HepG2 (cell line): Measurements from ENCODE around the gene LAMA5. TPM values are rescaled to one million over a fixed set of nuclear protein-coding genes. Genes with fewer than 3 reads are reported as not detected.

Source experiments
- AGO1 ChIP-seq: fragments of 200-400 bp; formaldehyde crosslinking; IDR thresholded peaks from 2 replicates; pipeline ENCODE4 v1.6.1; 2017; ENCODE audit warnings: mild to moderate bottlenecking, low read depth, low read length, moderate library complexity; ENCODE audit not compliant: poor library complexity, severe bottlenecking
- ATRX ChIP-seq: sonication (generic); formaldehyde crosslinking; IDR thresholded peaks from 2 replicates; pipeline ENCODE4 v1.4.0; 2020; ENCODE audit warnings: missing genetic modification reagents, borderline replicate concordance
- DPF2 ChIP-seq: sonication (generic); formaldehyde crosslinking; IDR thresholded peaks from 2 replicates; pipeline ENCODE4 v1.4.0; 2020; ENCODE audit warnings: mild to moderate bottlenecking, low read depth, missing genetic modification reagents, borderline replicate concordance
- GATAD2A ChIP-seq: IDR thresholded peaks from 2 replicates; pipeline ENCODE4 v1.6.1; 2016
- HMG20B ChIP-seq: conservative IDR thresholded peaks from 2 replicates; pipeline ENCODE4 v1.6.1; 2016; ENCODE audit warnings: missing genetic modification reagents, missing compliant biosample characterization
- PHF8 ChIP-seq: sonication (generic); formaldehyde crosslinking; IDR thresholded peaks from 2 replicates; pipeline ENCODE4 v1.5.0; 2020; ENCODE audit warnings: missing genetic modification reagents
- ZFP36L2 ChIP-seq: sonication (generic); formaldehyde crosslinking; IDR thresholded peaks from 2 replicates; pipeline ENCODE4 v1.4.0; 2020; ENCODE audit warnings: missing genetic modification reagents
- ZNF10 ChIP-seq: sonication (generic); formaldehyde crosslinking; IDR thresholded peaks from 2 replicates; pipeline ENCODE4 v1.4.0; 2020; ENCODE audit warnings: mild to moderate bottlenecking, low read depth, missing genetic modification reagents, borderline replicate concordance
- ZNF124 ChIP-seq: sonication (generic); formaldehyde crosslinking; IDR thresholded peaks from 2 replicates; pipeline ENCODE4 v1.4.0; 2020; ENCODE audit warnings: missing genetic modification reagents
- ZNF382 ChIP-seq: sonication (generic); formaldehyde crosslinking; IDR thresholded peaks from 2 replicates; pipeline ENCODE4 v1.5.0; 2020; ENCODE audit warnings: missing genetic modification reagents, mild to moderate bottlenecking, borderline replicate concordance
- ZNF543 ChIP-seq: sonication (generic); formaldehyde crosslinking; IDR thresholded peaks from 2 replicates; pipeline ENCODE4 v1.4.0; 2020; ENCODE audit warnings: mild to moderate bottlenecking, missing genetic modification reagents
- polyA plus RNA-seq, 8 experiments: library from polyadenylated mRNA; depleted of rRNA in 3 of 8; stranded (reverse) in 7 of 8; unstranded in 1 of 8; fragments of >200 nt; fragmentation: Illumina TruSeq in 4 of 8; extraction: Trizol in 4 of 8; gene quantifications; 2 replicates each; pipeline versions ENCODE4 v1.2.1 to v1.2.3, GENCODE V29; 2011 to 2016; ENCODE audit warnings: low read depth in 4 of 8, missing spikeins in 1 of 8, mixed read lengths in 1 of 8; ENCODE audit not compliant: insufficient read depth in 1 of 8
- total RNA-seq, 5 experiments: library from RNA; depleted of rRNA; stranded (reverse); fragments of >200 nt; fragmentation: Illumina TruSeq; extraction: Trizol; gene quantifications; 2 replicates each; pipeline ENCODE4 v1.2.3, GENCODE V29; 2016; ENCODE audit warnings: low read depth in 1 of 5
- TF ChIP-seq, protein P1 (sequence below): sonication (generic); formaldehyde crosslinking; IDR thresholded peaks from 2 replicates; pipeline ENCODE4 v1.4.0; 2020; ENCODE audit warnings: mild to moderate bottlenecking, missing genetic modification reagents, borderline replicate concordance
- TF ChIP-seq, protein P2 (sequence below): sonication (generic); formaldehyde crosslinking; IDR thresholded peaks from 2 replicates; pipeline ENCODE4 v1.4.0; 2020; ENCODE audit warnings: mild to moderate bottlenecking, missing genetic modification reagents
- TF ChIP-seq, protein P3 (sequence below): sonication (generic); formaldehyde crosslinking; conservative IDR thresholded peaks from 2 replicates; pipeline ENCODE4 v1.8.0; 2022; ENCODE audit warnings: mild to moderate bottlenecking, moderate library complexity, missing genetic modification reagents

Gene LAMA5
- total and polyA plus RNA-seq, 2 of the 13 experiments (the other 11 are each of a cell fraction or from before 2014, with no cell fraction given) = 21.0 to 44.7 TPM

DNA sequence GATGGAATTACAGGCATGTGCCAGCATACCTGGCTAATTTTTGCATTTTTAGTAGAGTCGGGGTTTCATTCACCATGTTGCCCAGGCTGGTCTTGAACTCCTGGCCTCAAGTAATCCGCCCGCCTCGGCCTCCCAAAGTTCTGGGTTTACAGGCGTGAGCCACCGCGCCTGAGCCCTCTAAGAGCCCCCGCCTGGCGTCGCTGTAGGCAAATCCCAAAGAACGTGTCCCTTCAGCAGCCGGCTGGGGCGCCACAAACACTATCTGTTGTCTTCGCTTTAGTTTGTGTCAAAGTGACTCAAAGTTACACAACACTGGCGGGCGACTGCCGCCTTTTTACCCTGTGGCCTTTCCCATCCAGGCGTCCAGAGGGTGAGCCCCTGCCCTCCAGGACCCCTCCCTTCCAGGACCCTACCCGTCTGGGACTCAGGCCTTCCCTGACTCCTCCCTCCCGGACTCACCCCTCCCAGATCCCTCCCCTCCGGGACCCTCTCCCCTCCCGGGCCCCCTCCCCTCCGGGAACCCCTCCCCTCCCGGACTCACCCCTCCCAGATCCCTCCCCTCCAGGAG, 65.3 kb downstream of the LAMA5 start (continued):
- TF ChIP-seq, protein P1, sequence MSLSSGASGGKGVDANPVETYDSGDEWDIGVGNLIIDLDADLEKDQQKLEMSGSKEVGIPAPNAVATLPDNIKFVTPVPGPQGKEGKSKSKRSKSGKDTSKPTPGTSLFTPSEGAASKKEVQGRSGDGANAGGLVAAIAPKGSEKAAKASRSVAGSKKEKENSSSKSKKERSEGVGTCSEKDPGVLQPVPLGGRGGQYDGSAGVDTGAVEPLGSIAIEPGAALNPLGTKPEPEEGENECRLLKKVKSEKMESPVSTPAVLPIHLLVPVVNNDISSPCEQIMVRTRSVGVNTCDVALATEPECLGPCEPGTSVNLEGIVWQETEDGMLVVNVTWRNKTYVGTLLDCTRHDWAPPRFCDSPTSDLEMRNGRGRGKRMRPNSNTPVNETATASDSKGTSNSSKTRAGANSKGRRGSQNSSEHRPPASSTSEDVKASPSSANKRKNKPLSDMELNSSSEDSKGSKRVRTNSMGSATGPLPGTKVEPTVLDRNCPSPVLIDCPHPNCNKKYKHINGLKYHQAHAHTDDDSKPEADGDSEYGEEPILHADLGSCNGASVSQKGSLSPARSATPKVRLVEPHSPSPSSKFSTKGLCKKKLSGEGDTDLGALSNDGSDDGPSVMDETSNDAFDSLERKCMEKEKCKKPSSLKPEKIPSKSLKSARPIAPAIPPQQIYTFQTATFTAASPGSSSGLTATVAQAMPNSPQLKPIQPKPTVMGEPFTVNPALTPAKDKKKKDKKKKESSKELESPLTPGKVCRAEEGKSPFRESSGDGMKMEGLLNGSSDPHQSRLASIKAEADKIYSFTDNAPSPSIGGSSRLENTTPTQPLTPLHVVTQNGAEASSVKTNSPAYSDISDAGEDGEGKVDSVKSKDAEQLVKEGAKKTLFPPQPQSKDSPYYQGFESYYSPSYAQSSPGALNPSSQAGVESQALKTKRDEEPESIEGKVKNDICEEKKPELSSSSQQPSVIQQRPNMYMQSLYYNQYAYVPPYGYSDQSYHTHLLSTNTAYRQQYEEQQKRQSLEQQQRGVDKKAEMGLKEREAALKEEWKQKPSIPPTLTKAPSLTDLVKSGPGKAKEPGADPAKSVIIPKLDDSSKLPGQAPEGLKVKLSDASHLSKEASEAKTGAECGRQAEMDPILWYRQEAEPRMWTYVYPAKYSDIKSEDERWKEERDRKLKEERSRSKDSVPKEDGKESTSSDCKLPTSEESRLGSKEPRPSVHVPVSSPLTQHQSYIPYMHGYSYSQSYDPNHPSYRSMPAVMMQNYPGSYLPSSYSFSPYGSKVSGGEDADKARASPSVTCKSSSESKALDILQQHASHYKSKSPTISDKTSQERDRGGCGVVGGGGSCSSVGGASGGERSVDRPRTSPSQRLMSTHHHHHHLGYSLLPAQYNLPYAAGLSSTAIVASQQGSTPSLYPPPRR (CRISPR knock-in tag) = peak; percentile 84
- no peak for TF ChIP-seq AGO1
- TF ChIP-seq DPF2 = no peak; the same call in 1 of the 2 replicates
- peak; percentile 81; the same call in 1 of the 2 replicates for TF ChIP-seq HMG20B (CRISPR knock-in tag)
- TF ChIP-seq, protein P2, sequence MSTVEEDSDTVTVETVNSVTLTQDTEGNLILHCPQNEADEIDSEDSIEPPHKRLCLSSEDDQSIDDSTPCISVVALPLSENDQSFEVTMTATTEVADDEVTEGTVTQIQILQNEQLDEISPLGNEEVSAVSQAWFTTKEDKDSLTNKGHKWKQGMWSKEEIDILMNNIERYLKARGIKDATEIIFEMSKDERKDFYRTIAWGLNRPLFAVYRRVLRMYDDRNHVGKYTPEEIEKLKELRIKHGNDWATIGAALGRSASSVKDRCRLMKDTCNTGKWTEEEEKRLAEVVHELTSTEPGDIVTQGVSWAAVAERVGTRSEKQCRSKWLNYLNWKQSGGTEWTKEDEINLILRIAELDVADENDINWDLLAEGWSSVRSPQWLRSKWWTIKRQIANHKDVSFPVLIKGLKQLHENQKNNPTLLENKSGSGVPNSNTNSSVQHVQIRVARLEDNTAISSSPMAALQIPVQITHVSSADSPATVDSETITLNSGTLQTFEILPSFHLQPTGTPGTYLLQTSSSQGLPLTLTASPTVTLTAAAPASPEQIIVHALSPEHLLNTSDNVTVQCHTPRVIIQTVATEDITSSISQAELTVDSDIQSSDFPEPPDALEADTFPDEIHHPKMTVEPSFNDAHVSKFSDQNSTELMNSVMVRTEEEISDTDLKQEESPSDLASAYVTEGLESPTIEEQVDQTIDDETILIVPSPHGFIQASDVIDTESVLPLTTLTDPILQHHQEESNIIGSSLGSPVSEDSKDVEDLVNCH (CRISPR knock-in tag) = peak; percentile 36; the same call in 1 of the 2 replicates
- no peak; the same call in 1 of the 2 replicates for TF ChIP-seq PHF8
- peak; percentile 88; the same call in 1 of the 2 replicates for TF ChIP-seq ZFP36L2
- TF ChIP-seq, protein P3, sequence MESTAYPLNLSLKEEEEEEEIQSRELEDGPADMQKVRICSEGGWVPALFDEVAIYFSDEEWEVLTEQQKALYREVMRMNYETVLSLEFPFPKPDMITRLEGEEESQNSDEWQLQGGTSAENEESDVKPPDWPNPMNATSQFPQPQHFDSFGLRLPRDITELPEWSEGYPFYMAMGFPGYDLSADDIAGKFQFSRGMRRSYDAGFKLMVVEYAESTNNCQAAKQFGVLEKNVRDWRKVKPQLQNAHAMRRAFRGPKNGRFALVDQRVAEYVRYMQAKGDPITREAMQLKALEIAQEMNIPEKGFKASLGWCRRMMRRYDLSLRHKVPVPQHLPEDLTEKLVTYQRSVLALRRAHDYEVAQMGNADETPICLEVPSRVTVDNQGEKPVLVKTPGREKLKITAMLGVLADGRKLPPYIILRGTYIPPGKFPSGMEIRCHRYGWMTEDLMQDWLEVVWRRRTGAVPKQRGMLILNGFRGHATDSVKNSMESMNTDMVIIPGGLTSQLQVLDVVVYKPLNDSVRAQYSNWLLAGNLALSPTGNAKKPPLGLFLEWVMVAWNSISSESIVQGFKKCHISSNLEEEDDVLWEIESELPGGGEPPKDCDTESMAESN (CRISPR knock-in tag) = peak; percentile 93
- TF ChIP-seq ATRX (CRISPR knock-in tag) = no peak
- TF ChIP-seq GATAD2A (CRISPR knock-in tag) = peak; percentile 95
- no peak for TF ChIP-seq ZNF10 (CRISPR knock-in tag)
- peak; percentile 96 for TF ChIP-seq ZNF543
- no peak for TF ChIP-seq ZNF382 (CRISPR knock-in tag)
- peak; percentile 96; the same call in 1 of the 2 replicates for TF ChIP-seq ZNF124 (CRISPR knock-in tag)
